Prostate gland (tissue), 2 donors: Measurements from ENCODE around the gene SNAI3. TPM values are rescaled to one million over a fixed set of nuclear protein-coding genes. Genes with fewer than 3 reads are reported as not detected.

Experiments
- DNase-seq: peaks from one replicate; pipeline ENCODE4 v3.0.0-alpha.2; 2019; ENCODE audit warnings: low spot score
- H3K27ac ChIP-seq, 2 donors: fragments of 200-600 bp; sonication (generic); 2 replicates each; pipeline ENCODE4 v1.5.1; 2017 to 2019
- H3K27me3 ChIP-seq: fragments of 200-600 bp; sonication (generic); replicated peaks from 2 replicates; pipeline ENCODE4 v1.5.1; 2019; ENCODE audit not compliant: insufficient read depth
- H3K36me3 ChIP-seq, 2 donors: fragments of 200-600 bp; sonication (generic); 1 replicate in 1 of 2; 2 replicates in 1 of 2; pipeline versions ENCODE4 v1.5.1 to v1.8.1; 2017 to 2019
- H3K4me1 ChIP-seq: fragments of 200-600 bp; sonication (generic); replicated peaks from 2 replicates; pipeline ENCODE4 v1.5.1; 2019
- H3K4me3 ChIP-seq, 2 donors: fragments of 200-600 bp; sonication (generic); 2 replicates each; pipeline ENCODE4 v1.5.1; 2017 to 2019
- H3K9me3 ChIP-seq: fragments of 200-600 bp; sonication (generic); 2 replicates; pipeline ENCODE4 v1.5.1; 2017
- POLR2A ChIP-seq: fragments of 450-650 bp; IDR thresholded peaks from one replicate; pipeline ENCODE4 v1.6.1; 2016; ENCODE audit warnings: antibody characterized with exemption, mild to moderate bottlenecking
- POLR2AphosphoS5 ChIP-seq: sonication (generic); formaldehyde crosslinking; IDR thresholded peaks from one replicate; pipeline ENCODE4 v1.6.1; 2017; ENCODE audit warnings: antibody characterized with exemption
- WGBS: methylation state at CpG from one replicate; pipeline ENCODE4 v1.1.5; 2018; 5-methylcytosine and 5-hydroxymethylcytosine counted together
- intact Hi-C: fragments of 100-400 bp; cut with DNase I; formaldehyde crosslinking; loops from one replicate; pipeline ENCODE4 v1.14.2; 2022
- total RNA-seq, 2 donors: library from RNA; depleted of rRNA; stranded (reverse); fragments of >200 nt; gene quantifications; one replicate each; pipeline ENCODE4 v1.1.0, GENCODE V29; 2016
- TF ChIP-seq, protein P1 (sequence below), 4 experiments: fragments of 200-600 bp in 2 of 4; fragments of 450-650 bp in 2 of 4; sonication (generic) in 2 of 4; IDR thresholded peaks; 1 replicate in 3 of 4; 2 replicates in 1 of 4; pipeline ENCODE4 v1.5.1; 2016 to 2019; ENCODE audit warnings: antibody characterized with exemption in 4 of 4, mild to moderate bottlenecking in 2 of 4, moderate library complexity in 2 of 4

SNAI3 gene
- total RNA-seq, 2 donors from 2014 or later = 0.46 to 2.8 TPM

DNA sequence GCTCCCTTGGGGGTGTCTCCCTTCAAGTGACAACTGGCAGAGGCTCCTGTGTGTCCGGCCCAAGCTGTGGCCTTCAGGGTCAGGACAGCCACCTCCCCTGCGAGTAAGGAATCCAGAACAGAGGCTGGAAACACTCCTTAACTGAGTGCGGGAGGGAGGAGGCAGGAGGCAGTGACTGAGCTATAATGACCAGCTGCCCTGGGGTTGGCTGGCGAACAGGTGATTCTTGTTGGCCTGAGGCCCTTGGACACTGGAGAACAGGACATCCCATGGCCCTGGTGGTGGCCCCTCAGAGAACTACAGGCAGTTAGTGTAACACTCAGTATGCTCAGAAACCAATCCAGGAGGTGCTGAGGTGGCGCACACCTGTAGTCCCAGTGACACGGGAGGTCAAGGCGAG, 9.4 kb upstream of the SNAI3 start:
- TF ChIP-seq, protein P1, sequence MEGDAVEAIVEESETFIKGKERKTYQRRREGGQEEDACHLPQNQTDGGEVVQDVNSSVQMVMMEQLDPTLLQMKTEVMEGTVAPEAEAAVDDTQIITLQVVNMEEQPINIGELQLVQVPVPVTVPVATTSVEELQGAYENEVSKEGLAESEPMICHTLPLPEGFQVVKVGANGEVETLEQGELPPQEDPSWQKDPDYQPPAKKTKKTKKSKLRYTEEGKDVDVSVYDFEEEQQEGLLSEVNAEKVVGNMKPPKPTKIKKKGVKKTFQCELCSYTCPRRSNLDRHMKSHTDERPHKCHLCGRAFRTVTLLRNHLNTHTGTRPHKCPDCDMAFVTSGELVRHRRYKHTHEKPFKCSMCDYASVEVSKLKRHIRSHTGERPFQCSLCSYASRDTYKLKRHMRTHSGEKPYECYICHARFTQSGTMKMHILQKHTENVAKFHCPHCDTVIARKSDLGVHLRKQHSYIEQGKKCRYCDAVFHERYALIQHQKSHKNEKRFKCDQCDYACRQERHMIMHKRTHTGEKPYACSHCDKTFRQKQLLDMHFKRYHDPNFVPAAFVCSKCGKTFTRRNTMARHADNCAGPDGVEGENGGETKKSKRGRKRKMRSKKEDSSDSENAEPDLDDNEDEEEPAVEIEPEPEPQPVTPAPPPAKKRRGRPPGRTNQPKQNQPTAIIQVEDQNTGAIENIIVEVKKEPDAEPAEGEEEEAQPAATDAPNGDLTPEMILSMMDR (IDR thresholded peaks at IDR 0.05) = no peak
- TF ChIP-seq POLR2AphosphoS5 (no peak), POLR2A (no peak)
- intact Hi-C loops = no loop called here
- 91% methylated on average over 7 of the region's 7 CpGs for WGBS
- DNase-seq = no peak
- H3K4me1 ChIP-seq = no peaks in the 10 kb centered on the region
- no peaks in the 10 kb centered on the region for H3K27me3 ChIP-seq
- H3K4me3 ChIP-seq = no peak overlapping the region
- H3K9me3 ChIP-seq = no peaks in the 10 kb centered on the region
- no peak overlapping the region for H3K27ac ChIP-seq
- H3K36me3 ChIP-seq = no peaks in the 10 kb centered on the region

DNA sequence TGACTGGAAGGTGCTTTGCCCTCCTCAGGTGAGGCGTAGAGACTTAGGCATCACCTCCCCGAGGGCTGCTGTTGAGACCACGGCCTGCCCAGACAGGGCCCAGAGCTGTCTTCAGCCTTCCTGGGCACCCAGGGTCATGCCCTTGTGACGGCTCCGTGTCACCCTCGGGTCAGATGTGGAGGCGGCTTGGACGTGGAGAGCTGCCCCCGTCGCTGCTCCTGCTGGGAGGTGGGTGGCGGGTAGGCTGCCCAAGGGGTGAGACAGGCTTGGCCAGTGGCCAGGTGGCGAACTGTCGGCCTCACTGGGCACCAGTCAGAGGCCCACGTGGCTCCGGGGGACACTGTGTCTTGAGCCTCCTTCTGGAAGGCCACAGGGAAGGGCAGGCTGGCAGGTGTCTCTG, 8.9 kb upstream of the SNAI3 start:
- no peak for DNase-seq
- TF ChIP-seq, protein P1 (IDR thresholded peaks at IDR 0.05) = no peak
- TF ChIP-seq POLR2AphosphoS5 (no peak), POLR2A (no peak)
- no peak overlapping the region for H3K27ac ChIP-seq
- H3K4me3 ChIP-seq = no peak overlapping the region
- no peaks in the 10 kb centered on the region for H3K9me3 ChIP-seq
- no peaks in the 10 kb centered on the region for H3K4me1 ChIP-seq
- no peaks in the 10 kb centered on the region for H3K36me3 ChIP-seq
- WGBS = 86% methylated on average over 7 of the region's 15 CpGs
- H3K27me3 ChIP-seq = no peaks in the 10 kb centered on the region
- intact Hi-C loops = no loop called here

DNA sequence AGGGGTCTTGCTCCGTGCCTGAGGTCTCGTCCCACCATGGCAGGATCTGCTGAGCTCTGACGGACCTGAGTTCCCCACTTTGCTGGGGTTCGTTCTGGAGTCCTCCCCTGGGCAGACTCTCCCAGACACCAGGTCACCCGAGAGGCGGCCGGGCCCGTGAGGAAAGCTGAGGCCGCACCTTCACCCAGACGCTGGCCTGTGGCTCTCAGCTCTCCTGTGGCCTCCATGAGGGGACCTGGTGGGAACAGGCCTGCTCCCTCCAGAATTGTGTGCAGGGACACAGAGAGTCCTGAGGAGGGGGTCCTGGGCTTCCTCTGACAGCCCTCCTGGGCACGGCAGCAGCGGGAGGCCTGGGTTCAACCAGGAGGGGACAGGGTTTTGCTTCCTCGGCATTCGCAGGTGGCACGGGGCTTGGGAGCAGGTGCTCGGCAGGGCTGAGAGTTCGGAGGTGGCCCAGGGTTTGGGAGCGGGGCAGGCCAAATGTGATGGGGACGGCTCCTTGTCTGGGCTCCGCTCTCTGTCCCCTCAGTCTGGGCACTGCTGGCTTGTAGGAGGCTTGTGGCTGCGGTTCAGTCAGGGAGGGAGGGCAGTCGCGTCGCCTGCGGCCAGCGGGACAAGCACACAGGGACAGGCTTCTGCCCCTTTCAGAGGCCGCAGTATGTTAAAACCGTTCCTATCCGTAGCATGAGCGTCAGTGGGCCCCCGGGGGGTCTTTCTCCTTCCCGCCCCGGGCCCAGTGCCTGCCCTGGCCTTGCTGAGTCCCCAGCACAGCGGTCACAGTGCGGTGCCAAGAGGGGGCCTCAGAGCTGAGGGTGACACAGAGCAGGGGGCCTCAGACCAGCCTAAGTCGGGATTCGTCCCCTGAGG, 8.1 kb upstream of the SNAI3 start:
- TF ChIP-seq POLR2A (no peak), POLR2AphosphoS5 (no peak)
- TF ChIP-seq, protein P1 (IDR thresholded peaks at IDR 0.05) = no peak
- H3K27me3 ChIP-seq = no peaks in the 10 kb centered on the region
- intact Hi-C loops = no loop called here
- H3K27ac ChIP-seq = no peak overlapping the region
- H3K4me1 ChIP-seq = no peaks in the 10 kb centered on the region
- H3K36me3 ChIP-seq = no peaks in the 10 kb centered on the region
- H3K9me3 ChIP-seq = no peaks in the 10 kb centered on the region
- no peak for DNase-seq
- 89% methylated on average over 33 of the region's 37 CpGs for WGBS
- H3K4me3 ChIP-seq = no peak overlapping the region

DNA sequence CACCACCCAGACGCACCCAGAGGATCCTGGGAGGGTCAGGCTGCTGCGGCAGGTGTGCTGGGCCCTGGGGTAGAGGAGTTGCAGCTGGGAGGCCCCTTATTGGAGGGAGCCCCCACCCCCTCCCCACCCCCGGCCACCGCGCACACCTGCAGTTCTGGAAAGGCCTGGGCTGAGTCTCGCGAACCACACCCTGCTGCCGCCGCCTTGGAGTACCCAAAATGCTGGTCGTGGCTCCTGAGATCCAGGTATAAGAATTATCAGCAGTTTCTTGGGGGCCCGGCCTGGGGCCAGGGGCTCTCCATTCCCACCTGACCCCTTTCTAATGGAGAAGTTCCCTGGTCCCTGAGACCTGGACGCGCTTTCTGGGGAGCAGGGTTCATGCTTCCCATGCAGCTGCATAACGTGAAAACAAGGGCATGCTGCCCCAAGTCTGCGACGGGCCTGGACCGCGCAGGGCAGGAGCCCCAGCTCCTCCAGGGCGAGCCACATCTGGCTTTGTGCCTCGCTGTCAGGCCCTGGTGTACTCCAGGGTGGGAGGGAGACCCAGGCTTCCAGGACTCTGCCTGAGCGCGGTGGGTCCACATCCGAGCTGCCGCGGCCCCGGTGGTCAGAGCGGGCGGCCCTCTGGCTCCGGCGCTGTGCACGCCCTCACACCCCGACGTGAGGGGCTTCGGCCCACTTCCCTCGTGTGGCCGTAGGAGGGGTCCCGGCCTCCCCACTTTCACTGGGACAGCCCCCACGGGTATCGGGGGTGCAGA, 7.3 kb upstream of the SNAI3 start:
- H3K36me3 ChIP-seq = no peaks in the 10 kb centered on the region
- intact Hi-C loops = no loop called here
- no peaks in the 10 kb centered on the region for H3K4me1 ChIP-seq
- H3K27me3 ChIP-seq = peaks cover 3% of the 10 kb centered on the region
- no peaks in the 10 kb centered on the region for H3K9me3 ChIP-seq
- DNase-seq = no peak
- no peak overlapping the region for H3K4me3 ChIP-seq
- no peak for TF ChIP-seq POLR2AphosphoS5
- no peak overlapping the region for H3K27ac ChIP-seq
- WGBS = 90% methylated on average over 39 of the region's 39 CpGs

DNA sequence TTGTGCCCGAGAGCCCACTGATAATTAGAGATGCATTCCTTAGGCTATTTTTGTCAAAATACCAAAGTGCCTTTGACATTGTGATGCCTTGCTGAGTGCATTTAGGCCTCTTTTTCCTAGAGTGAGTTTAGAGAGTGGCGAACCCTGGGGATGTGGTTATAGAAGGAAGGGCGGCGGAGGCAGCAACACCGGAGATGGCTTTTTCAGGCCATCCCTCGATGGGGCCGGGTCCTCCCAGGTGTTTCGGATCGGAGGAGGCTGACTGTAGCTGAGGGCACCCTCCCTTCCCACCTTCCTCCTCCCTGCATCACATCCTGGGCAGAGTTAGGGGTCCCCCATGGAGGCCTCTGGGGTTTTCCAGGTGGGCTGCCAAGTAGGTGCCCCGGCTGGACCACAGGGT, 6.6 kb upstream of the SNAI3 start:
- H3K4me1 ChIP-seq = no peaks in the 10 kb centered on the region
- no peak for DNase-seq
- H3K9me3 ChIP-seq = no peaks in the 10 kb centered on the region
- peaks cover 3% of the 10 kb centered on the region for H3K27me3 ChIP-seq
- intact Hi-C loops = no loop called here
- TF ChIP-seq POLR2AphosphoS5 = no peak
- TF ChIP-seq POLR2A = no peak
- TF ChIP-seq, protein P1 (IDR thresholded peaks at IDR 0.05) = no peak
- H3K27ac ChIP-seq = no peak overlapping the region
- H3K4me3 ChIP-seq = no peak overlapping the region
- no peaks in the 10 kb centered on the region for H3K36me3 ChIP-seq
- 75% methylated on average over 10 of the region's 10 CpGs for WGBS
